ENCODE data around the gene HIVEP1. TPM values are rescaled to one million over a fixed set of nuclear protein-coding genes. Genes with fewer than 3 reads are reported as not detected.

HIVEP1 gene
- total RNA-seq, 6 experiments from 2014 or later, result 13.2 to 23.3 (median 17.8) TPM

GRCh38 chr6:12096342-12096741, 84.2 kb downstream of the HIVEP1 start:
- Histone ChIP-seq H3K4me3 (no peak overlapping the region), H3K27ac (no peak overlapping the region), H3K9me3 (no peaks in the 10 kb centered on the region), H3K4me1 (peaks cover 0 to 9% (median 0%) of the 10 kb centered on the region in 4 donors), H3K36me3 (no peaks in the 10 kb centered on the region), H3K27me3 (no peaks in the 10 kb centered on the region)
- WGBS (ENCODE audit: insufficient coverage, low coverage, low lambda C conversion rate, missing lambda C conversion rate), result 87% methylated on average over 3 of the region's 3 CpGs
- TF ChIP-seq POLR2A (IDR thresholded peaks at IDR 0.05) (no peak), CTCF (IDR thresholded peaks at IDR 0.05) (no peak)
- ATAC-seq, result no peak
- intact Hi-C loops (cut with DNase I), result no loop called here
- no peak for DNase-seq

- Histone ChIP-seq H3K4me3 (no peak overlapping the region), H3K36me3 (no peaks in the 10 kb centered on the region), H3K27me3 (no peaks in the 10 kb centered on the region), H3K9me3 (no peaks in the 10 kb centered on the region), H3K27ac (no peak overlapping the region), H3K4me1 (peaks cover 0 to 9% (median 0%) of the 10 kb centered on the region in 4 donors)
- intact Hi-C loops (cut with DNase I), result no loop called here
- no peak for TF ChIP-seq POLR2A (IDR thresholded peaks at IDR 0.05)
- no peak for TF ChIP-seq CTCF (IDR thresholded peaks at IDR 0.05)
- ATAC-seq (no peak), DNase-seq (no peak)
These were observed 85.7 kb downstream of the HIVEP1 start for GRCh38 chr6:12097791-12098190.

GRCh38 chr6:12099623-12100338, 87.7 kb downstream of the HIVEP1 start:
- peaks cover 0 to 4% (median 0%) of the 10 kb centered on the region in 4 donors for H3K4me1 ChIP-seq
- H3K27ac ChIP-seq, result no peak overlapping the region
- DNase-seq (no peak), ATAC-seq (no peak)
- TF ChIP-seq CTCF (IDR thresholded peaks at IDR 0.05) (no peak), POLR2A (IDR thresholded peaks at IDR 0.05) (no peak)
- no peak overlapping the region for H3K4me3 ChIP-seq
- WGBS (ENCODE audit: insufficient coverage, low coverage, low lambda C conversion rate, missing lambda C conversion rate), result 75% methylated on average over 4 of the region's 4 CpGs
- intact Hi-C loops (cut with DNase I), result no loop called here
- no peaks in the 10 kb centered on the region for H3K9me3 ChIP-seq
- no peaks in the 10 kb centered on the region for H3K27me3 ChIP-seq
- no peaks in the 10 kb centered on the region for H3K36me3 ChIP-seq

GRCh38 chr6:12101048-12101447, 88.9 kb downstream of the HIVEP1 start:
- H3K36me3 ChIP-seq, result no peaks in the 10 kb centered on the region
- intact Hi-C loops (cut with DNase I), result no loop called here
- DNase-seq (no peak), ATAC-seq (no peak)
- H3K4me1 ChIP-seq, result no peaks in the 10 kb centered on the region
- no peaks in the 10 kb centered on the region for H3K27me3 ChIP-seq
- TF ChIP-seq CTCF (IDR thresholded peaks at IDR 0.05) (no peak), POLR2A (IDR thresholded peaks at IDR 0.05) (no peak)
- H3K9me3 ChIP-seq, result no peaks in the 10 kb centered on the region
- no peak overlapping the region for H3K4me3 ChIP-seq
- no peak overlapping the region for H3K27ac ChIP-seq

Measured in right lobe of liver (tissue), 6 donors.